H1 (cell line): ENCODE results near the gene DNAJB13. TPM values are rescaled to one million over a fixed set of nuclear protein-coding genes. Genes with fewer than 3 reads are reported as not detected.

Experiments
- EGR1 ChIP-seq: IDR thresholded peaks from 2 replicates; pipeline ENCODE4 v1.6.1; 2011; ENCODE audit warnings: low read depth, low read length, borderline replicate concordance
- polyA plus RNA-seq, 7 experiments: library from polyadenylated mRNA; depleted of rRNA in 3 of 7; stranded (reverse) in 5 of 7; unstranded in 2 of 7; fragments of >200 nt in 5 of 7; fragments of 200-250 nt in 2 of 7; gene quantifications; 1 replicate in 5 of 7; 2 replicates in 1 of 7; 4 replicates in 1 of 7; pipeline versions ENCODE4 v1.2.1 to v1.2.3, GENCODE V29; 2011 to 2013; ENCODE audit warnings: missing spikeins in 2 of 7, mixed read lengths in 2 of 7
- total RNA-seq: library from RNA; stranded (reverse); fragmentation: NEBNext Ultra II Directional; extraction: Animal tissue kit (Norgen Biotek cat#: 25700); gene quantifications from 2 replicates; pipeline ENCODE4 v1.2.1, GENCODE V29; 2021

The DNAJB13 gene
- total and polyA plus RNA-seq, 2 of the 8 experiments (the other 6 are each of a cell fraction or from before 2014, with no cell fraction given): 0.27 TPM; not detected in 1

- no peak for TF ChIP-seq EGR1
Observed at GRCh38 chr11:73958521-73959141, 7.8 kb downstream of the DNAJB13 start (continued).
